Activated T-helper 1 cell treated with Interleukin-2 at 50 U/mL for 16 hours (primary cell): ENCODE results near the gene CNTFR.

ENCODE experiments used
- DNase-seq: peaks from one replicate; pipeline ENCODE4 v3.0.0-alpha.2; 2020; ENCODE audit warnings: low read depth

Gene CNTFR

DNA sequence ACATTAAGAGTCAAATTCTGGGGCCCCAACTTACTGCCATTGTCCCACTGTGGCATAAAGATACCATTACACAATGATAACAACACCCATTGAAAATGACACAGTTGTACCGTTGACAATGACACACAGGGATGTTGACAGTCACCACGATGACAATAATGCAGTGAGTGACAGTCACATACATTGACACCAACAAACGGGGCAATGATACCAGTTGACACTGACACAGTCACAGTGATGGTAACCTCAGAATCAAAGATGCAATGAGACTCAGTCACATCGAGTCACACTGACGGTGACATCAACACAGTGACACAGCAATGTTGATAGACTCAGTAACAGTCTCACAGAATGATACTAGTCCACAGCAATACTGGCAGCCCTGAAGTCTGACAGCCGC, 16.9 kb downstream of the CNTFR start:
- no peak for DNase-seq

- no peak for DNase-seq
These were observed 17.4 kb downstream of the CNTFR start for GRCh38 chr9:34572092-34572491.

DNA sequence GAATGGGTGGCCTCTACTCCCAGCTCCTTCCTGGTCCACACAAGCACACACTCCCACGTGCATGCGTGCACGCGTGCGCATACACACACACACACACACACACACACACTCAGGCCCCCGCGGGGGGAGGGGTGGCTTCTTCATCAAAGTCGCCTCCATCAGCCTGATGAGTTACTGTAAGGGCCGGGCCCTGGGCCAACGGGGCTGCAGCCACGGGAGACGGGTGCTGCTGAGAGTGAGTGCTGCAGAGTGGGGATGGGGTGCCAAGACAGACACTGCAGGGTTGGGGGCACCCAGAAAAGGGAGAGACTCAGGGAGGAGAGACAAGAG, 18.1 kb downstream of the CNTFR start:
- no peak for DNase-seq

DNA sequence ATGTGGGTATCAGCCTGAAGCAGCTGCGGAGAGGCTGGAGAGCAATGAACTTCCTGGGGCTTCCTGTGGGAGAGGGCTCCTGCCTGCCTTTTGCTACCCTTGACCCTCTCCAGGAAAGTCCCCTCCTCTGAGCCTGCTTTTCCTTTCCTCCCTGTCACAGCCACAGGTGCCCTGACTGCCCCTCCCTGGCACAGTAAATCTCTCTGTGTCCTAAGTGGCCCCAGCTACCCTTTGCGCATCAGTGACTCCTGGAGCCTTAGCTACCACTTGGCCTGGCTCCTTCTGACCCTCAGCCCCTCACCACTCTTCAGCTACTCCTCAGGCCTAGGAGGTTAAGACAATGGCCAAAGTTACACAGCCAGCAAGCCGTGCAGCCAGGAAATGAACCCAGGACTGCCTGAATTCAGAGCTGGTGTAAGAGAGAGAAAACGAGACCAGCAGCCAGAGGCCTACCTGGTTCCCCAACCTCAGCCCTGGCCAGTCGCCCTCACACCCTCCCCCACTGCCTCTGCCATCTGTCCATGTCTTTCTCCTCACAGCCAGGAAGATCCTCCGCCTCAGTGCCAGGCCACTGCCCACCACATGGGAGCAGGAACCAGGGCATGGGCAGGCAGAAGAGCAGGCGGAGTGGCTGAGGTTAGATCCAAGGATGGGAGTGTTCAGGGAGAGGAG, 18.6 kb downstream of the CNTFR start:
- no peak for DNase-seq

- no peak for DNase-seq
These were observed 19.1 kb downstream of the CNTFR start for GRCh38 chr9:34570376-34570775.

DNA sequence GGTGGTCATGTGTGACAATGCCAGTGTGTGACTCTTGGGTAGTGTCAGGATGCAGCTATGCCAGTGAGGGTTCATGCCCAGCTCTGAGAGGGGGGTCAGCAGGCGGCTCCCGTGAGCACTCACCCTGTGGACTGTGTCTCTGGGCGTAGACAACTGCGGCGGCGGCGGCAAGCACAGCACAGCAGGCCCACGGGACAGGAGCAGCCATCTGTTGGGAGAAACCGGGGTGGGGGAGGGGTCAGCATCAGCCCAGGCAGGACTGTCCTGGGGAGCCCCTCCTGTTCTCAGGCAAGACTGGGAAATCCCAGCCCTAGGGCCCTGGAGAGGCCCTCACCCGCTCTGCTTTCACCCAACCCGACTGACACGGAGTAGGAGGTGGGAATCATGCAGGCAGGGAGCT, 20.8 kb downstream of the CNTFR start:
- no peak for DNase-seq

DNA sequence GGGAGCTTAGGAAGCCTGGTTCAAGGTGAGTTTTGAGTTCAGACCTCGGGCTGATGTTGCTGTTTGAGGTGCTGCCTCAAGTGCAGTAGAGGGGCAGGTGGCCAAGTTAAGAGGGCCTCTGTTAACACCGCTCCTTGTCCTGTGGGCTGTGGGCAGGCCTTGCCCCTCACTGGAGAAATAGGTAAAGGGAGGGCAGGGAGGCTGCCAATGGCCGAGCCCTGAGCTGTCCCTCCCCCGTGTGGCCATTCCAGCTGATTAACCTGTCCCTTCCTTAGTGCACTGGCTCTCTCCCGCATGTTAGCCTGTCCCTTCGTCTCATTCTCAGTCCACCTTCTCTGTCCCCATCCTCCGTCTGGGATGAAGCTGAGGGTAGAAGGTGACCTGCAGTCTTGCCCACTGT, 21.4 kb downstream of the CNTFR start:
- no peak for DNase-seq

DNA sequence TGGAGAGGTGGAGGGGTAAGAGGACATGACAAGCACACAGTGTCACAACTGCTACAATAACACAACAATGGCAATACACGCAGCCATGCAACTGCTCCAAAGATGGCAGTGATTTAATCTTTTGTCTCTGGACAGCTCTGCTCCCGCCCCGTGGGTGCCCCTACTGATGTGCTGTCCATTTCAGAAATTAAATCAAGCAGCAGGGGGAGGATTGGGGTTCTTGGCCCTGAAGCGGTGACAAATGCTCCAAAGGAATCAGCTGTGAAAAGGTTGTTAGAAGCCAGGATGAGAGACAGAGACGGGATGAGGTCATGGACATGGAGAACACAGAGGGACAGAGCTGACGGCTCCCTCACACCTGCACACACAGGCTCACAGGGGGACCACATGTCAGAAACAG, 22.6 kb downstream of the CNTFR start:
- no peak for DNase-seq

GRCh38 chr9:34566322-34566721, 23.2 kb downstream of the CNTFR start:
- DNase-seq: no peak

GRCh38 chr9:34565856-34566255, 23.7 kb downstream of the CNTFR start:
- DNase-seq: no peak

GRCh38 chr9:34564617-34565016, 24.9 kb downstream of the CNTFR start:
- no peak for DNase-seq

- DNase-seq: no peak
These were observed 26.3 kb downstream of the CNTFR start for GRCh38 chr9:34563262-34563661.

DNA sequence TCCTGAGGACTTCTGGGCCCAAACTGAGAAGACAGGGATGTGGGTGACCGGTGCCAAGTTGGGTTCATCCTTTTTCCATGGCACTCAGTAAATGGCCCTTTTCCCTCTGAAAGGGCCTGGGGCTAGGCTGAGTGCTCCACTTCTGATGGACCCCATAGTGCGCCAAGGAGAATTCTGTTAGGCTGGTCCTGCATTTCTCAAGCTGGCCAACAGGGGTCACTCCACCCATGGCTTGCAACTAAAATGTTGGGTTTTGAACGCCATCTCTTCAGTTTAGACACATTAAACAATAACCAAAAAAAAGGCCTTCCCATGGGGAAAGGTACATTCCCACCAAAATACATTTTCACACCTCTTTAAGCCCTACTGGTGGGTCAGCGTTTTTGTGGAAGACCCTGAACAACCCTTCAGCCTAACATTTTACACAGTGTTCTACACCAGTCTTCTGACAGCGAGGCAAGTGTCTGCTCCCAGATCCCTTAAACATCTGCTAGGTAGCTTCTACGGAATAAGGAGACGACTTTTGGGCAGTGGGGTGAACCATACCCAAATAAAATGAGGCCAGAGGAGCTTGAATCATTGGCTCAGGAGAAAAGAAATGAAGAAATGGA, 27.3 kb downstream of the CNTFR start:
- DNase-seq: no peak

- DNase-seq: no peak
These were observed 28.8 kb downstream of the CNTFR start for GRCh38 chr9:34560599-34561214.

- no peak for DNase-seq
These were observed 29.7 kb downstream of the CNTFR start for GRCh38 chr9:34559624-34560455.

DNA sequence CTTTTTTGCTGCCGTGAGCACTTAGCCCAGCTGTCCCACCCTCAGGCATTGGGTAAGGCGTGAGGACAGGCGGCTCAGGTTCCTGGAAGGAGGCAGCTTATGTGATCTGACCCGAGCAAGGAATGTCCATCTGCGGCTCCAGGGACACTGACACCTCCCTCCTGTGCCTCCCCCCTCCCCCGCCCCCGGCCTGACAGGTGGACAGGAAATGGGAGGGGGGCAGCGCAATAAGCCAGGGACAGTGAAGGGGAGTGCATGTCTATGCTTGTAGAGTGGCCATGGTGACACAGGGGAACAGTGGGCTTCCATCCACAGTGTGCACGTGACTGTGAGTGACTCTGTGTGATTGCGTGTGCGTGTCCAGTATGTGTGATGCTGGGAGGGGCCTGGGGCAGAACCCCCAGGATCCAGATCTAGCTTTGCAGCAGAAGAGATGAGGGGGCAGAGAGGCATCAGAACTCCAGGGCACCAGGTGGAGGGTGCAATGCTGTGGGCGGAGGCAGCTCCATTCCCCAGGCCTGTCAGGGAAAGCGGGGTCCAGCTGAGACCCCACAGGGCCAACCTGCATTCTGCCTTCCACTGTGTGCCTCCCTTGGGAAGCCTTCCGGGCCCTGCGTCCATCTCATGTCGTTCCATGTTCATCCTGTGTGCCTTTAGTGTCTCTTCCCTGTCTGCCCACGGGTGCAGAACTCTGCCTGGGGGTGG, 30.5 kb downstream of the CNTFR start:
- DNase-seq: no peak

GRCh38 chr9:34558364-34558763, 31.2 kb downstream of the CNTFR start:
- DNase-seq: no peak

- DNase-seq: no peak
These were observed 31.9 kb downstream of the CNTFR start for GRCh38 chr9:34557426-34558321.

DNA sequence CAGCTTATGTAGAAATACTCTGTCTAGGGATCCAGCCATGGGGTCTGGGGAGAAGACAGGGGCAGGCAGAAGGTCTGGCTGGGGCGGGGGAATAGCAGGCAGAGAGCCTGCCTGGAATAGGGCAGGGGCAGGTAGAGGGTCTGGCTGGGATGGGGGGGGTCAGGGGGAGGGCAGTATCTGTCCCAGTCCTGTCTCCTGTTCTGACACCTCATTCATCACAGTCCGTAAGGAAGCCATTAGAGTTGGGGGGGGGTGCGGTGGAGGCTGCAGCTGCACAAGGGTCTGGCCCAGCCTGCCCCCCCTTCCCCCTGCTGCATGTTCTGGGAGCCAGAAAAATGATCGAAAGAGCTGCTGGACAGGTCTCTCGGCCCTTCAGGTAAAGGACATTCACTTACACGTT, 32.6 kb downstream of the CNTFR start:
- DNase-seq: no peak

GRCh38 chr9:34555936-34556525, 33.5 kb downstream of the CNTFR start:
- no peak for DNase-seq

GRCh38 chr9:34555500-34555899, 34.0 kb downstream of the CNTFR start:
- no peak for DNase-seq
